Activated gamma-delta T cell treated with anti-CD3 and anti-CD28 coated beads, Interleukin-2, amount 50 U/mL, for 16 hours (primary cell): ENCODE data around the gene MYO19.
"Not testable (repeated sequence)": the region's sequence is repeated elsewhere in the genome, so short reads cannot be mapped to it uniquely, and the experiment has no call there.

Experiments used
- DNase-seq: peaks from one replicate; pipeline ENCODE4 v3.0.0-alpha.2; 2020; ENCODE audit warnings: low read depth

The MYO19 gene

GRCh38 chr17:36533935-36534839, 481 bp downstream of the MYO19 start:
- DNase-seq, result peak; percentile 30

DNA sequence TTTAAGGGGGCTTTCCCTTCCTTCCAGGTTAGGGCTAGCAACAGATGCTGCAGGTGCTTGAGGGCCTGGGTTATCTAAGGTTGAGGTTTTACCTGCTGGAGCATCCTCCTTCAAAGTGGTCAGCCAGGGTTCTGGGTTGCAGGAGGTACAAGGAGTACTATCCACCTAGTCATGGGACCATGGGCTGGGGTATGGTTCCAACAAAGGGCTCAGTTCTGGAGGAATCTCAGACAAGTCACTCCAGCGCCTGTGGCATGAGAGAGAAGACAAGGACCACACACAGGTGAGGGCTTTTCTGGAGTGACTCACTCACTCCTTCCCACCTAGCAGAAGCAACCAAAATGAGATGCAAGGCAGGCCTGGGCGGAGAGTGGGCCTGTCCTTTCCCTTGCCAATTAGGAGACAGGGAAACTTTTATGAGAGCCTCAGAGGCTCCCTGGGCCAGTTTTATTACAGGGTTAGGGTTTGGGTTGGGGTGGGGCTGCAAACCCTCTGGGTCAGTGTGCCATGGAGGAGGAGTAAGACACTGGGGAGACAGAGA, 2.2 kb downstream of the MYO19 start:
- no peak for DNase-seq

DNA sequence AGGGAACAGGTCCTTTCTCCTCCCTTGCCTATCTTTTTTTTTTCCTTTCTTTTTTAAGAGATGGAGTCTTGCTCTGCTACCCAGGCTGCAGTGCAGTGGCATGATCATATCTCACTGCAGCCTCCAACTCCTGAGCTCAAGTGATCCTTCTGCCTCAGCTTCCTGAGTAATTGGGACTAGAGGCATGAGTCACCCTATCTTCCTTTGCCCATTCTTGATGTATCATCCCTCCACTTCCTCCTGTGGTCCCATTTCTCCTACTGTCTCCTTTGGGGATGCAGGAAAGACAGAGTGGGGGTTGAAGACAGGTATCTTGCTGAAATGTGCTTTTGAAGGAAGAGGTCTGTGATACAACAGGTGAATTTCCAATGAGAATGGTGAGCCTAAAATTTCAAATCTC, 5.5 kb downstream of the MYO19 start:
- no peak for DNase-seq

- no peak for DNase-seq
These were observed 6.9 kb downstream of the MYO19 start for GRCh38 chr17:36527621-36528250.

DNA sequence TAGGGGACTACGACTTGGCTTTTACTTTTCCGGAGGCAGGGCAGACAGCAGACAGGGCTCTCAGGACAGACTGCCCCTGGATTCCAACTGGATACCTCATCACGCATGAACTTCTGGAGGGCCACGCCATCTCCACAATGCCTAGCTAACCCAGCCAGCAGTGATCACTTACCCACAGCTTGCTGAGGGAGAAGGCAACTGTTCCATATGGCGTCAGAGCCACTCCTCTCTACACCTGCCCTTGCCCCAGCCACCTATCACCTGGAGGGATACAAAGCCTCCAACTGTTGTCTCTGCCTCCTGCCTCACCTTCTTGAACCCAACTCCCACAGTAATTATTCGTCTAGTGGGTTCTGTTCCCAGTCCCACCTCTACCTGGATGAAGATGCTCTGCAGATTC, 8.8 kb downstream of the MYO19 start:
- DNase-seq, result no peak

DNA sequence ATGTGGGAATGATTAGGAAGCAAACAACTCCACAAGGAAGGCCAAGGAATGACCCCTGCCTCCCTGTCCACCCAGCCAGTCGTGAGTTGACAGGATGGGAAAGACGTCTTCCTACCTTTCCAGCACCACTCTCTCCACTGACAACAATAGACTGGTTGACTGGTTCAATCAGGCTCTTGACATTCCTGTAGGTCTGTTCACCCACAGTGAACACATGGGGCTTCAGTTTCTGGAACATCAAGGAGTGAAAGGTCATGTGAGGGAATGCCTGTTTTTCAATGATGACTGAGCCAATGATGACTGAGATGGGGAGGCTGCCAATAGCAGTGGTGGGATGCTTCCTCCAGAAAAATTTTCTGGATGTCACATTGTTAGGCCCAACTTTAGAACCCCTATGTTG, 9.6 kb downstream of the MYO19 start:
- DNase-seq, result no peak

DNA sequence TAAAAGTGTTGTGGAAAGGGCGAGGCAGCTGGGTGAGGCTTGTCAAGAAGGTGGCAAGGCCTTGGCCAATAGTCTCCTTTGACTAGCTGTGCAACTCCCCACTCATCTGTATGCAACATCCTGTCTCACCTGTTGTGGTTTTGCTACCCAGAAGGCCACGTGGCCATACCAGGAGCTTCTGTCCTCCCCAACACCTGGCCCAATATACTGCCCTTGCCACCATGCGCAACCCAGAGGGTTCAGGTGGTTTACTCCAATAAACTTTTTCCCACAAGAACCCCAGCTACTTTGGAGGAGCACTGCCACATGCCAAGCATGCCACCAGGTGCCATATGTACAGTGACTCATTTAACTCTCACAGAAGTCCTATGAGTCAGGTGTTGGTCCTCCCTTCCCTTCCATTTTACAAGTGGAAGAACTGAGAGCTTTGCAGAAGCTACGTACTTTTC, 10.2 kb downstream of the MYO19 start:
- no peak for DNase-seq

GRCh38 chr17:36523113-36523512, 11.6 kb downstream of the MYO19 start:
- no peak for DNase-seq

DNA sequence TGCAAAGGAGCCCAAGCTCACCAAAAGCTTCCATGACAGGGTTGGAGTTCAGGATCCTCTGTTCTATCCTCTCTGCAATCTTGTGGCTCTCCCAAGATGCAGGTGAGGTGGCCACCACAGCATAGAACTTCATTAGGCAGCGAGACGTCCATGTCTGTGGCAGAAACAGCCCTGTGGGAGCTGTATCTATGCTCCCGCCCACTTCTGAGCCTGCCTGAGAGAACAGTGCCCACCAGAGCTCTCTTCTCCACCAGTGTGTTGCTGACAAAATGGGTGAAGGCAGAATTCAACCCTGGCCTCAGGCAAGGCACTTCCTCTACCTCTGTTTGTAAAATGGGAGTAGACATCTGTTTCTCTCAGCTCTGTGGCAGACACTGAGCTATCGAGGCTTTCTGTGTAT, 18.8 kb downstream of the MYO19 start:
- DNase-seq, result no peak

DNA sequence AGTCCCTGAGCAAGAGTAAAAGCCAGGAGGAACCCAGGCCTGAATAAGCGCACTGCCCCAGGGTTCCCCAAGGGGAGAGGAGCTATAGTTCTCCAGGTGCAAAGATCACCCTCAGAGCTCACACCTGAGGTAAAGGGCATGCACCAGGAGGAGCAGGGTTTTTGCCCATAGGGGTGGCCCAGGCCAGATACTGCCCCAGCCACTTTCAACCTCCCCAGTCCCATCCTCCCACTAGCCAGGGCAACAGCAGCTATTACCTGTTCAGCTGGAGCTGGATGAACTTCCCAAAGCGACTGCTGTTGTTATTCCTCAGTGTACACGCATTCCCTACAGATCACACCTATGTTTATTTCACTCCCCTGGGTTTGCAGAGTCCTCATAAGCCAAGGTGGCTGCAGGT, 19.8 kb downstream of the MYO19 start:
- no peak for DNase-seq

DNA sequence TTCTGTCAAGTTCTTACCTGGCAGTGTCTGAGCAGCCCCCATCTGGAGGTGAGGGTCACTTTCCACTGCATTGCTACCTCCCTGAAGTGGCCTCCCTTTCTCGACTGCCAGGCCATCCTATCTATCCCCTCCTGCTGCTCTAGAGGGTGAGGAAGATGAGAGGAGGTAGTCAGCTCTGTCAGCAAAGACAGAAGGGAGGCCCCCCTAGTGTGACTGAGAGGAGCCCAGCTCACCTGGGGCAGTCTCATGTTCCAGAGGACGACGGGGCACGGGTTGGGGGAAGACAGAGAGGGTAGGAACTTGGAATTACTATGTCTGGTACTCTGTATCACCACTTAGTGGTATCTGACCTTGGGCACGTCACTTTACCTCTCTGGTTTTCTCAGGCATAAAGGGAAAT, 22.0 kb downstream of the MYO19 start:
- no peak for DNase-seq

- no peak for DNase-seq
These were observed 23.5 kb downstream of the MYO19 start for GRCh38 chr17:36511216-36511615.

DNA sequence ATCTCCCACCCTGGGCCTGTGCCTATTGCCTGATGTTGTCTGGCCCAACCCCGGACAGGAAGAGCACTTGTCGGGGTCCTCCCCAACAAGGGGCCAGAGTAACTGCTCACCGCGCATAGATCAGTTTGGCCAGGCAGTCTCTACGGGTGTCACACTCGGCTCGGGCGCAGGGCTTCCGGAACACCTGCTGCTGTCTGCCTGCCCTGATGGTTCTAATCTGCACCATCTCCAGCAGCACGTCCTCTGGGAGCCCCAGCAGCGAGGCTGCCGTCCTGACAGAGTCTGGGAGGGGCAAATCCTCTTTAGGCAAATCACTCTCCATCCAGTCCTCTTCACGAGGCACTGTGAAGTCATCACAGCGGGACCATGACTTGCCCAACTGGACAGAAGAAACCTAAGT, 24.0 kb downstream of the MYO19 start:
- DNase-seq, result no peak

DNA sequence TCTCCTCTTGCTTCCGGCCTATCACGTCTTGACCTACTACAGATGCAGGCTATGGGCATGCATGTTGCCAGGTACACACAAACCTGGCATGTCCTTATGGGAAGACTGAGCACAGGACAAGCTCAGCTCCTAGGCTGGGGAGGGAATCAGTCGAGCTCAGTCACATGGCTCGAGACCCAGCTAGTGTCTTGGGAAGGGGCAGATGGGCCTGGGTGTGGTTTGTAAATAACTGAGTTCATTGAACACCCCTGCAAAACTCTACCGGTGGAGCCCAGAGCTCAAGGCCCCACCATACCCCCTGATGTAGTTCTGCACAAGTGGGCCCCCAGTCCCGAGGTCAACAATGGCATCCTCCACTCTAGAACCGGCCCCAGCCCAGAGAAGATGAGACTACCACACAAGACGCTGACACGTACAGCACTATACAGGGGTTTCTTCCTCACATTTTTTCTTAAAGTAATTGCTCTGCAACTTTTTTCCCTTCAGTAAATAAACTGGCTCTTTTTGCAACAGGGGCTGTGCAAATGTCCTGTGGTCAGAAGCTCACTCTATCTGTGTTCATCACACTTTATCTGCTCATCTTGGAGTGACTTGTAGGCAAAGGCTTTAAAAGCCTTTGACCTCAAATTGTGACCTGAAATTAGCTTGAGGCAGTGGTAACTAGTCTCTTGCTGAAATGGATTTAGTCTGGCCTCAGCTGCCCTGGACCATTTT, 25.2 kb downstream of the MYO19 start:
- DNase-seq, result no peak

- not testable (repeated sequence) for DNase-seq
These were observed 26.2 kb downstream of the MYO19 start for GRCh38 chr17:36508439-36508838.

DNA sequence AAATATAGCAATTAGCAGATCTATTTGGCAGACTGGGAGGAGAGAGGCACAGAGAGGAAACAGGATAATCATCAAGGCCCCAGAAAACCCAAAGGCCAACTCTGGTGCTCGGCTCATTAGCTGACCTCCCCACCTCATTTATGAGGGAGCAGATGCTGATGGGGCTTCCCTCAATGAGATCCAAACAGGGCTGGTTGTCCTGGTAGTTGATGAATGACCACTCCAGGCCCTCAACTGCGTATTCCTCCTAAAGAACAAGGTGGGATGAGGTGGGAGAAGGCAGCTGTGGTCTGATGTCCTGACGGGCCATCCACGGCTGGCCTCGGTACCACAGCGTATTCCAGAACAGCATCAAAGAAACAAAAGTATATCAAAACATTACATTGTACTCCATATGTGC, 27.4 kb downstream of the MYO19 start:
- no peak for DNase-seq

GRCh38 chr17:36506831-36507230, 27.8 kb downstream of the MYO19 start:
- no peak for DNase-seq

- no peak for DNase-seq
These were observed 28.3 kb downstream of the MYO19 start for GRCh38 chr17:36506249-36506826.

GRCh38 chr17:36505171-36505570, 29.5 kb downstream of the MYO19 start:
- DNase-seq, result no peak

DNA sequence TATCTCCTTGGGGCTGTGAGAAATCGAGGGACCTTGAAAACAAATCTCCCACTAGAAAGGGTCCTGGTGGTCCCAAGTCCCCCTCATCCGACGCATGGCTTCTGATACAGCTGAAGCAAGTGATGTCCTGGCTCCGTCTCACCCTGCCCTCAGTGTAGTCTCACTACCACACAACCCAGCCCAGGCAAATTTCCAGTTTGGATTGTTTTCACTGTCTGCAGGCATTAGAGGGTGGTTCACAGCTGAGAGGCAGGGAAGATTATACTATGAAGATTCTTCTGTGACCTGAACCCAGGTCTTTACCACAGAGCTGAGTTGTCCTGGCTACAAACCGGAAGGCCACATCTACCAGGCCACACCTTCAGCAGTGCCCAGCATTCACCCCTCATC, 30.5 kb downstream of the MYO19 start:
- no peak for DNase-seq

DNA sequence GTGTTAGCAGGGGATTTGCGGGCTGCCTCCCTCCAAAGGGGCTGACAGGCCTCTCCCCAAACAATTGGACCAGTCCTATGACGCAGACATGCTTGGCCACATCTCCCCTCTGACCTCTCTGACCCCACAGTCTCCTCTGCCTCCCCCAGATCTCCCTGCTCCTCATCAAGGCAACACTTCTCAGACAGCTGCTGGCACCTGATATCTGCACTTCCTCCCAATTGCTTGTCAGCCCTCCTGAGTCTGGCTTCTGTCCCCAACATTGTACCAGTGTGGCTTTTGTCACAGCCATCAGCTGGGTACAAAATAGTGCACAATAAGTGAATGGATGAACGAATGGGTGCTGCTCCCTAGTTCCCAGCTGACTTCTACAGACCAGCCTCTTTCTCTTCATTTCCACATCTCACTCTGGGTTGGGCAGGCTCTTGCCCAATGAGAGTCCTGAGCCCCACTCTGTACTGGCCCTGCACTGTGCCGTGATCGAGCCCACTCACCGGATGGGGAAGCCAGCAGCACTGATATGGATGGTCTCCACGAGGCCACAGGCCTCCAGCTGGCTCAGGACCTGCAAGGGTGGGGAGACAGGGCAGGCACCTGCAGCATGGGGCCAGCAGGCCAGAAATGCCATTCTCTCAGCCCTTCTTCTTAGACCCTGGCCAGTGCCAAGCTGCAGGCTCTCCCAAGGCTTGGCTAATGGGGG, 31.1 kb downstream of the MYO19 start:
- no peak for DNase-seq

DNA sequence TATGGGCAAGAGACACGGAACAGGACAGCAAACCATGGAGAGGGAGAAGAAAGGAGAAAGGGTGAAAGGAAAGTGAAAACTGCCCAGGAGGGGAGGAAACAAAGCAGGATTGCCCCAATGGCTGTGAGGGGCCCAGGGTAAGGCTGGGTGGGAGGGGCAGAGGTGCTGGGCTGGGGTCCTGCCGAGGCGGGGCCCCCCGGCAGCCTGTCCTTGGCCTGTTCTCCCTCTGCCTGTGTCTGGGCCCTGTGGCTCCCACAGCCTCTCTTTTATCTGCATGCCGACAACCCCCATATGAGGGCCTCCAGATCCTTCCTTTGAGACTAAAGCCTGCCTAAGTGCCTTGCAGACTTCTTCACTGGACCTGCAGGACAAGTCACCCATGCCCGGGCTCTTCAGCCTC, 32.7 kb downstream of the MYO19 start:
- DNase-seq, result no peak
